Neural progenitor cell (in vitro differentiated cells): ENCODE measurements around the gene ZIC3. TPM values are rescaled to one million over a fixed set of nuclear protein-coding genes. Genes with fewer than 3 reads are reported as not detected.
"Not testable (repeated sequence)": the region's sequence is repeated elsewhere in the genome, so short reads cannot be mapped to it uniquely, and the experiment has no call there.

Source experiments
- DNase-seq: peaks from one replicate; pipeline ENCODE4 v3.0.0-alpha.2; 2016; ENCODE audit warnings: low spot score
- H2AFZ ChIP-seq: fragments of 200-600 bp; sonication (generic); replicated peaks from 2 replicates; pipeline ENCODE4 v1.6.1; 2016; ENCODE audit warnings: antibody characterized with exemption
- H3F3A ChIP-seq: fragments of 200-600 bp; sonication (generic); 2 replicates; pipeline ENCODE4 v1.6.1; 2016; ENCODE audit warnings: antibody characterized with exemption, low read depth
- H3K27ac ChIP-seq: fragments of 200-600 bp; sonication (generic); 2 replicates; pipeline ENCODE4 v1.5.1; 2016; ENCODE audit warnings: mild to moderate bottlenecking
- H3K27me3 ChIP-seq: fragments of 200-600 bp; sonication (generic); 2 replicates; pipeline ENCODE4 v1.6.1; 2016; ENCODE audit warnings: mild to moderate bottlenecking, moderate library complexity
- H3K36me3 ChIP-seq: fragments of 200-600 bp; sonication (generic); 2 replicates; pipeline ENCODE4 v1.5.1; 2016
- H3K4me1 ChIP-seq: fragments of 200-600 bp; sonication (generic); 2 replicates; pipeline ENCODE4 v1.6.1; 2016; ENCODE audit warnings: mixed run types
- H3K4me2 ChIP-seq: fragments of 200-600 bp; sonication (generic); 2 replicates; pipeline ENCODE4 v1.6.1; 2016
- H3K4me3 ChIP-seq: fragments of 200-600 bp; sonication (generic); 2 replicates; pipeline ENCODE4 v1.5.1; 2016
- H3K79me2 ChIP-seq: fragments of 200-600 bp; sonication (generic); 2 replicates; pipeline ENCODE4 v1.6.1; 2016; ENCODE audit warnings: low read depth
- H3K9ac ChIP-seq: fragments of 200-600 bp; sonication (generic); 2 replicates; pipeline ENCODE4 v1.6.1; 2016
- H3K9me3 ChIP-seq: fragments of 200-600 bp; sonication (generic); 2 replicates; pipeline ENCODE4 v1.5.1; 2016; ENCODE audit warnings: low read depth
- H4K20me1 ChIP-seq: fragments of 200-600 bp; sonication (generic); 2 replicates; pipeline ENCODE4 v1.6.1; 2016; ENCODE audit warnings: low read depth
- H3K27ac Mint-ChIP-seq: 3 replicates; pipeline ENCODE4 v1.8.0; 2021; ENCODE audit warnings: mixed read lengths
- H3K27me3 Mint-ChIP-seq: 2 replicates; pipeline ENCODE4 v1.8.0; 2022; ENCODE audit warnings: low read depth, mild to moderate bottlenecking, inconsistent platforms, moderate library complexity, mixed read lengths; ENCODE audit not compliant: insufficient read depth
- H3K36me3 Mint-ChIP-seq: 3 replicates; pipeline ENCODE4 v1.8.0; 2021; ENCODE audit warnings: mixed read lengths
- H3K4me1 Mint-ChIP-seq: 3 replicates; pipeline ENCODE4 v1.8.0; 2021; ENCODE audit warnings: mixed read lengths
- H3K4me3 Mint-ChIP-seq: 3 replicates; pipeline ENCODE4 v1.8.0; 2021; ENCODE audit warnings: mild to moderate bottlenecking, moderate library complexity, mixed read lengths
- H3K9me3 Mint-ChIP-seq: 3 replicates; pipeline ENCODE4 v1.8.0; 2020; ENCODE audit warnings: mixed read lengths
- CTCF ChIP-seq: fragments of 200-600 bp; sonication (generic); IDR thresholded peaks from 2 replicates; pipeline ENCODE4 v1.5.1; 2017; ENCODE audit warnings: antibody characterized with exemption, mild to moderate bottlenecking
- EZH2 ChIP-seq: fragments of 200-600 bp; sonication (generic); IDR thresholded peaks from 2 replicates; pipeline ENCODE4 v1.6.1; 2017; ENCODE audit warnings: antibody characterized with exemption, mild to moderate bottlenecking, moderate library complexity
- EZH2phosphoT487 ChIP-seq: fragments of 200-600 bp; sonication (generic); IDR thresholded peaks from 2 replicates; pipeline ENCODE4 v1.6.1; 2017; ENCODE audit warnings: antibody characterized with exemption
- total RNA-seq: library from RNA; depleted of rRNA; stranded (reverse); fragments of >200 nt; gene quantifications from 2 replicates; pipeline ENCODE4 v1.2.3, GENCODE V29; 2015; ENCODE audit warnings: low replicate concordance

ZIC3 gene
- total RNA-seq, 1 donor from 2014 or later = 2.6 TPM

GRCh38 chrX:137550665-137551261 is 15.2 kb upstream of the ZIC3 start:
- Histone ChIP-seq H3K4me1 (peaks cover 11% of the 10 kb centered on the region), H3K4me3 (peak overlapping the region; percentile 47), H3K9ac (no peak overlapping the region), H3K4me2 (peak overlapping the region; percentile 74), H2AFZ (peak overlapping the region; percentile 79), H3K79me2 (no peaks in the 10 kb centered on the region), H3K27me3 (peaks cover 57% of the 10 kb centered on the region), H3F3A (peaks cover 27% of the 10 kb centered on the region), H3K27ac (no peak overlapping the region), H3K36me3 (no peaks in the 10 kb centered on the region), H4K20me1 (no peaks in the 10 kb centered on the region), H3K9me3 (no peaks in the 10 kb centered on the region)
- Mint-ChIP-seq H3K4me3 (peak overlapping the region; percentile 74), H3K36me3 (peaks cover 9% of the 10 kb centered on the region), H3K27ac (peak overlapping the region; percentile 87), H3K9me3 (peaks cover 4% of the 10 kb centered on the region), H3K4me1 (peaks cover 28% of the 10 kb centered on the region), H3K27me3 (peaks cover 15% of the 10 kb centered on the region)
- DNase-seq = peak; percentile 45
- TF ChIP-seq EZH2phosphoT487 (no peak), CTCF (peak; percentile 5), EZH2 (no peak)

GRCh38 chrX:137552098-137552497 is 13.8 kb upstream of the ZIC3 start:
- H3K79me2 ChIP-seq, H3K27ac ChIP-seq, H2AFZ ChIP-seq, H3K4me3 Mint-ChIP-seq, H3K36me3 ChIP-seq, H3K9ac ChIP-seq, H4K20me1 ChIP-seq, H3K27ac Mint-ChIP-seq, DNase-seq, H3K36me3 Mint-ChIP-seq, H3K4me3 ChIP-seq, H3K4me2 ChIP-seq, H3K9me3 Mint-ChIP-seq, H3K9me3 ChIP-seq, H3K27me3 Mint-ChIP-seq: not testable (repeated sequence)
- peaks cover 33% of the 10 kb centered on the region for H3K4me1 Mint-ChIP-seq
- Histone ChIP-seq H3K4me1 (peaks cover 11% of the 10 kb centered on the region), H3F3A (peaks cover 27% of the 10 kb centered on the region), H3K27me3 (peaks cover 44% of the 10 kb centered on the region)

GRCh38 chrX:137562096-137562495 is 3.8 kb upstream of the ZIC3 start:
- Mint-ChIP-seq H3K36me3 (peaks cover 3% of the 10 kb centered on the region), H3K27ac (peak overlapping the region; percentile 96), H3K4me1 (peaks cover 68% of the 10 kb centered on the region), H3K27me3 (peaks cover 12% of the 10 kb centered on the region), H3K9me3 (no peaks in the 10 kb centered on the region), H3K4me3 (peak overlapping the region; percentile 87)
- Histone ChIP-seq H3K36me3 (no peaks in the 10 kb centered on the region), H3K9me3 (no peaks in the 10 kb centered on the region), H3K9ac (no peak overlapping the region), H3K4me3 (peak overlapping the region; percentile 48), H3K79me2 (peaks cover 21% of the 10 kb centered on the region), H4K20me1 (peaks cover 2% of the 10 kb centered on the region), H2AFZ (no peak overlapping the region), H3K4me1 (peaks cover 20% of the 10 kb centered on the region), H3K27me3 (peaks cover 46% of the 10 kb centered on the region), H3K27ac (no peak overlapping the region), H3K4me2 (peak overlapping the region; percentile 84), H3F3A (peaks cover 13% of the 10 kb centered on the region)
- DNase-seq = no peak
- no peak for TF ChIP-seq EZH2phosphoT487
- TF ChIP-seq CTCF = no peak
- TF ChIP-seq EZH2 = no peak
